Natural killer cell (primary cell): Measurements from ENCODE around the gene PSD4. TPM values are rescaled to one million over a fixed set of nuclear protein-coding genes. Genes with fewer than 3 reads are reported as not detected.

Experiments
- ATAC-seq, 3 donors: fragments of 150-1000 bp in 2 of 3; fragments of 200-7000 bp in 1 of 3; cut with Tn5 transposase; 1 replicate in 1 of 3; 2 replicates in 2 of 3; pipeline ENCODE4 v1.10.0; 2021; ENCODE audit warnings: mild to moderate bottlenecking in 2 of 3, moderate library complexity in 2 of 3
- DNase-seq, 2 donors: peaks; one replicate each; pipeline versions ENCODE4 v3.0.0 to v3.0.0-alpha.2; 2013 to 2021; ENCODE audit warnings: mixed read lengths in 1 of 2
- H3K27ac ChIP-seq: one replicate; pipeline ENCODE4 v1.5.1; 2013; ENCODE audit warnings: mild to moderate bottlenecking, low read length
- H3K27me3 ChIP-seq: one replicate; pipeline ENCODE4 v1.6.1; 2013; ENCODE audit warnings: low read length; ENCODE audit not compliant: control insufficient read depth, insufficient read depth
- H3K36me3 ChIP-seq: one replicate; pipeline ENCODE4 v1.6.1; 2013; ENCODE audit warnings: low read length; ENCODE audit not compliant: control insufficient read depth, insufficient read depth
- H3K4me1 ChIP-seq: one replicate; pipeline ENCODE4 v1.6.1; 2013; ENCODE audit warnings: low read length; ENCODE audit not compliant: control insufficient read depth, insufficient read depth
- H3K4me3 ChIP-seq: one replicate; pipeline ENCODE4 v1.5.1; 2013; ENCODE audit warnings: low read length
- H3K9me3 ChIP-seq: one replicate; pipeline ENCODE4 v1.6.1; 2013; ENCODE audit warnings: low read length; ENCODE audit not compliant: control insufficient read depth, insufficient read depth
- H3K27ac Mint-ChIP-seq, 2 donors: one replicate each; pipeline ENCODE4 v1.8.0; 2022; ENCODE audit warnings: mild to moderate bottlenecking in 2 of 2, mixed read lengths in 2 of 2, moderate library complexity in 1 of 2
- H3K27me3 Mint-ChIP-seq, 2 donors: one replicate each; pipeline ENCODE4 v1.8.0; 2022; ENCODE audit warnings: low read depth in 2 of 2, mixed read lengths in 2 of 2
- H3K36me3 Mint-ChIP-seq: one replicate; pipeline ENCODE4 v1.8.0; 2022; ENCODE audit warnings: mixed read lengths
- H3K4me1 Mint-ChIP-seq, 2 donors: one replicate each; pipeline ENCODE4 v1.8.0; 2022; ENCODE audit warnings: mixed read lengths in 2 of 2
- H3K4me3 Mint-ChIP-seq: one replicate; pipeline ENCODE4 v1.8.0; 2022; ENCODE audit warnings: mild to moderate bottlenecking, moderate library complexity, mixed read lengths
- H3K9me3 Mint-ChIP-seq, 2 donors: one replicate each; pipeline ENCODE4 v1.8.0; 2022; ENCODE audit warnings: mixed read lengths in 2 of 2
- CTCF ChIP-seq: fragments of 200-600 bp; IDR thresholded peaks from one replicate; pipeline ENCODE4 v1.8.0; 2022; ENCODE audit warnings: antibody characterized with exemption
- WGBS: methylation state at CpG from one replicate; pipeline ENCODE4 v1.1.7; 2013; ENCODE audit warnings: missing lambda C conversion rate; ENCODE audit not compliant: insufficient coverage; 5-methylcytosine and 5-hydroxymethylcytosine counted together
- intact Hi-C: fragments of 100-400 bp; cut with micrococcal nuclease; formaldehyde crosslinking; loops from one replicate; pipeline ENCODE4 v1.14.2; 2022
- total RNA-seq, 4 donors: library from RNA; stranded (reverse); fragments of 120-200 nt in 1 of 4; gene quantifications; one replicate each; pipeline versions ENCODE4 v1.2.3 to v1.2.4, GENCODE V29; 2013 to 2022

PSD4 gene
- total RNA-seq, 3 donors from 2014 or later (not counting 1 experiment from before 2014, with no cell fraction given) = 280 to 347 (median 340) TPM

- WGBS = 85% methylated on average over 11 of the region's 11 CpGs
- H3K4me3 Mint-ChIP-seq = no peak overlapping the region
Observed at GRCh38 chr2:113195923-113196501, 22.2 kb downstream of the PSD4 start.

GRCh38 chr2:113196839-113197238 is 23.1 kb downstream of the PSD4 start:
- Histone ChIP-seq H3K27ac (no peak overlapping the region), H3K4me1 (peaks cover 13% of the 10 kb centered on the region), H3K27me3 (no peaks in the 10 kb centered on the region), H3K4me3 (no peak overlapping the region), H3K36me3 (peaks cover 92% of the 10 kb centered on the region), H3K9me3 (no peaks in the 10 kb centered on the region)
- 98% methylated on average over 4 of the region's 4 CpGs for whole genome bisulfite sequencing
- Mint-ChIP-seq H3K9me3 (no peaks in the 10 kb centered on the region), H3K27ac (peak overlapping the region; percentile 17 to 24), H3K27me3 (no peaks in the 10 kb centered on the region), H3K4me1 (peaks cover 9 to 27% of the 10 kb centered on the region in 2 donors), H3K36me3 (peaks cover 7% of the 10 kb centered on the region), H3K4me3 (no peak overlapping the region)
- intact Hi-C loops = no loop called here
- no peak for TF ChIP-seq CTCF
- ATAC-seq (no peak), DNase-seq (no peak)

More at GRCh38 chr2:113195923-113196501, 22.2 kb downstream of the PSD4 start:
- intact Hi-C loops = no loop called here
- TF ChIP-seq CTCF = no peak
- DNase-seq (no peak), ATAC-seq (no peak)
- Histone ChIP-seq H3K36me3 (peaks cover 89% of the 10 kb centered on the region), H3K27me3 (no peaks in the 10 kb centered on the region), H3K27ac (no peak overlapping the region), H3K9me3 (no peaks in the 10 kb centered on the region), H3K4me1 (peaks cover 13% of the 10 kb centered on the region), H3K4me3 (no peak overlapping the region)
- peaks cover 7% of the 10 kb centered on the region for H3K36me3 Mint-ChIP-seq
- no peaks in the 10 kb centered on the region for H3K27me3 Mint-ChIP-seq
- no peaks in the 10 kb centered on the region for H3K9me3 Mint-ChIP-seq
- H3K4me1 Mint-ChIP-seq = peaks cover 9 to 28% of the 10 kb centered on the region in 2 donors
- peak overlapping the region; percentile 17 to 24 for H3K27ac Mint-ChIP-seq

- H3K27ac Mint-ChIP-seq = peak overlapping the region; percentile 17 to 36
- no peaks in the 10 kb centered on the region for H3K27me3 ChIP-seq
Observed at GRCh38 chr2:113197347-113198047, 23.7 kb downstream of the PSD4 start.

More at GRCh38 chr2:113197347-113198047, 23.7 kb downstream of the PSD4 start:
- H3K4me1 ChIP-seq = peaks cover 13% of the 10 kb centered on the region
- peaks cover 9 to 25% of the 10 kb centered on the region in 2 donors for H3K4me1 Mint-ChIP-seq
- no peak for TF ChIP-seq CTCF
- H3K27me3 Mint-ChIP-seq = no peaks in the 10 kb centered on the region
- H3K36me3 Mint-ChIP-seq = peaks cover 7% of the 10 kb centered on the region
- H3K27ac ChIP-seq = no peak overlapping the region
- H3K4me3 ChIP-seq = no peak overlapping the region
- ATAC-seq (no peak), DNase-seq (no peak)
- no peaks in the 10 kb centered on the region for H3K9me3 Mint-ChIP-seq
- peaks cover 92% of the 10 kb centered on the region for H3K36me3 ChIP-seq
- intact Hi-C loops = loop anchor here (2.0 kb wide), 1 partner anchor 59 kb away; no protein-coding TSS in a partner anchor
- H3K9me3 ChIP-seq = no peaks in the 10 kb centered on the region
- no peak overlapping the region for H3K4me3 Mint-ChIP-seq
- WGBS = 91% methylated on average over 17 of the region's 17 CpGs
